ENCODE results near the gene TIMM9.
"Not testable (repeated sequence)": the region's sequence is repeated elsewhere in the genome, so short reads cannot be mapped to it uniquely, and the experiment has no call there.

TIMM9 gene

GRCh38 chr14:58397156-58397555 is 30.2 kb downstream of the TIMM9 start:
- DNase-seq, result no peak

- DNase-seq, result peak; percentile 64 to 67
Measured at GRCh38 chr14:58395812-58396788, 31.2 kb downstream of the TIMM9 start, which contains the start of gene TOMM20L. Gene TOMM20L (plus strand): TSS chr14:58395930. CDS start chr14:58395958, 28 bp downstream.

DNA sequence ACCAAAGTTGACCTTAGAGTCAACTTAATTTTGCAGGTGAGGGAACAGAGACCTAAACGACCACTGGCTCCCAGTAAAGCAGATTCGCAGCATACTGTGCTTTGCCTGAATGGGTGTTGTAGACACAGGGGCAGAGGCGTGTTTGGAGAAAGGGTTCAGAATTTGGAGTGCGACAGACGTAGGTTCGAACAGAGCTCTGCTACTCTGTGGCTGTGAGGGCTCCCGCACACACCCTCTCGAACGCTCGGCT is 31.8 kb downstream of the TIMM9 start:
- DNase-seq, result no peak

DNA sequence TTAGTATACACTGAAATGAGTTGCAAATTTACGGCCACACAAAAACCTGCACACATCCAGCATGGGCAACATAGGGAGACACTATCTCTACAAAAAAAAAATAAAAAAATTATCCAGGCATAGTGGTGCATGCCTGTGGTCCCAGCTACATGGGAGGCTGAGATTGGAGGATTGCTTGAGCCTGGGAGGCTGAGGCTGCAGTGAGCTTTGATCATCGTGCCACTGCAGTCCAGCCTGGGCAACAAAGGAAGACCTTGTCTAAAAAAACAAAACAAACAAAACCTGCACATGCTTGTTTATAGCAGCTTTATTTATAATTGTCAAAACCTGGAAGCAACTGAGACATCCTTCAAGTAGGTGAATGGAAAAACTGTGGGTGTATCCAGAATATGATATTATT is 36.5 kb downstream of the TIMM9 start:
- DNase-seq, result no peak

DNA sequence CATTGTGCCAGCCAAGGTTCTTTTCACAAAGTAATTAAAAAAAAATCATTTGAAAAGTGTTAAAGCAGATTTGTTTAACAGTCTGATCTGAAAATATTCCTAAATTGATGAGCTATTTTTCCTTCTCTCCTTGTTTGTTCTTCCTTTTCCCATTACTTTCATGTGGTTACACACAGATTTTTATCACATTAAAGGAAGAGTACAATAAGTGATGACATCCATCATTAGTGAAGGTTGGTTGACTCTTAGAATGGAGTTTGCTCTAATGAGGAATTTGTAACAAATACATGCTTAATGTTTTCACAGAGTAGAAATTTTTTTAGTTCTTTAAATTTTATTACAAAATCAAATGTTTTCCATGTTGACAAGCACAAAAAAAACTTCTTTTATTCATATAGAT is 50.5 kb downstream of the TIMM9 start:
- DNase-seq, result no peak

DNA sequence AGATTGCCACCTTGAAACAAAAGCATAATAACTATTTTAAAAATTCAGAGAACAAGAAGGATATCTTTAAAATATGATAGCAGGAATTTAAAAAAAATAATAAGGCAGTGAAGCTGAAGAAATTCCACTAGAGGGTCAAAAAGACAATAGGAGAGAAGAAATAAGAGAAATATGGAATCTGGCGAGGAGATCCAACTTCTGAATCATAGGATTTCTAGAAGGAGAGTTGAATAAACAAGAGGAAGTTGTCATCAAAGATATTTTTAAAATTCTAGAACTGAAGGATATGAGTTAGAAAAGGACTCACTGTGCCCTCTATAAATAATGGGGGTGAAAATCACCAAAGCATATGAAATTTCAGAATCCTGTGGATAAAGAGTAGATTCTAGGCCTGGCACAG is 58.4 kb downstream of the TIMM9 start:
- DNase-seq, result no peak

DNA sequence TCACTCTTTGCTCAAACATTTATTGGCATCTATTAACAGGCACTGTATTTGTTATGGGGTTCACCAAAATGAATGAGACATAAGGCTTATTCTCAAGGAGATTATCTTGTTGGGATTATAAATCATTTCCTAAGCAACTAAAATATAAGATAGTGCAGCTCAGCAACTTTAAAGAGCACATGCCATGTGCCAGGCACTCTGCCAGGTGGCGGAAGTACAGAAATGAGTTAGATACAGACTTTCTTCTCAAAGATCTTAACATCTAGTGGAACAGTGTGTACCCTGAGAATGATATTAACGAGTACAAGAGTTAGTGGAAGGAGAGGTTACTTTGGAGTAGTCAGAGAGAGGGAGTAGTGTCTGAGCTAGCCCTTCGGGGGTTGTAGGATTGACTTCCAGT is 60.0 kb downstream of the TIMM9 start:
- no peak for DNase-seq

GRCh38 chr14:58364316-58364715 is 63.0 kb downstream of the TIMM9 start:
- DNase-seq, result no peak

GRCh38 chr14:58362798-58363412 is 64.4 kb downstream of the TIMM9 start:
- no peak for DNase-seq

DNA sequence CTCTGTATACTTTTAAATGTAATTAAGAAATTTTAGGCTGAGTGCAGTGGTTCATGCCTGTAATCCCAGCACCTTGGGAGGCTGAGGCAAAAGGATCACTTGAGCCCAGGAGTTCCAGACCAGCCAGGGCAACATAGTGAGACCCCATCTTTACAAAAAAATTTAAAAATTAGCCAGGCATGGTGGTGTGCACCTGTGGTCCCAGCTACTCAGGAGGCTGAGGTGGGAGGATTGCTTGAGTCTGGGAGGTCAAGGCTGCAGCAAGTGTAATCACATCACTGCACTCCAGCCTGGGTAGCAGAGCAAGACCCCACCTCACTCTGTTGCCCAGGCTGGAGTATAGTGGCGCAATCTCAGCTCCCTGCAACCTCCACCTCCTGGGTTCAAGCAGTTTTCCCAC is 65.1 kb downstream of the TIMM9 start:
- DNase-seq, result not testable (repeated sequence)

Data from activated CD4-positive, alpha-beta T cell treated with anti-CD3 and anti-CD28 coated beads for 4 hours (primary cell).